ENCODE measurements around the gene NSMCE4A.
"Not testable (repeated sequence)": the region's sequence is repeated elsewhere in the genome, so short reads cannot be mapped to it uniquely, and the experiment has no call there.

The NSMCE4A gene

GRCh38 chr10:121974535-121975294 is at the start of gene NSMCE4A:
NSMCE4A (minus strand) TSS chr10:121975217; CDS start chr10:121975165, 52 bp downstream.
- DNase-seq, result peak; percentile 64 to 67

- not testable (repeated sequence) for DNase-seq
Measured at GRCh38 chr10:122023257-122023656, 48.2 kb upstream of the NSMCE4A start.

- no peak for DNase-seq
Measured at GRCh38 chr10:122022276-122022675, 47.3 kb upstream of the NSMCE4A start.

GRCh38 chr10:122021828-122022227 is 46.8 kb upstream of the NSMCE4A start:
- no peak for DNase-seq

- DNase-seq, result no peak
Measured at GRCh38 chr10:122021379-122021778, 46.4 kb upstream of the NSMCE4A start.

GRCh38 chr10:122020226-122020625 is 45.2 kb upstream of the NSMCE4A start:
- no peak for DNase-seq

GRCh38 chr10:122019414-122019975 is 44.5 kb upstream of the NSMCE4A start:
- DNase-seq, result no peak

- DNase-seq, result no peak
Measured at GRCh38 chr10:122018951-122019413, 44.0 kb upstream of the NSMCE4A start.

GRCh38 chr10:122018491-122018890 is 43.5 kb upstream of the NSMCE4A start:
- DNase-seq, result no peak

- not testable (repeated sequence) for DNase-seq
Measured at GRCh38 chr10:122017926-122018325, 42.9 kb upstream of the NSMCE4A start.

GRCh38 chr10:122014652-122015248 is 39.7 kb upstream of the NSMCE4A start:
- no peak for DNase-seq

- no peak for DNase-seq
Measured at GRCh38 chr10:122013311-122013780, 38.3 kb upstream of the NSMCE4A start.

GRCh38 chr10:122012731-122013130 is 37.7 kb upstream of the NSMCE4A start:
- no peak for DNase-seq

GRCh38 chr10:122010405-122011050 is 35.5 kb upstream of the NSMCE4A start:
- DNase-seq, result no peak

- DNase-seq, result no peak
Measured at GRCh38 chr10:122007415-122007814, 32.4 kb upstream of the NSMCE4A start.

GRCh38 chr10:122001698-122002097 is 26.7 kb upstream of the NSMCE4A start:
- DNase-seq, result no peak

GRCh38 chr10:121999301-121999700 is 24.3 kb upstream of the NSMCE4A start:
- DNase-seq, result no peak

- no peak for DNase-seq
Measured at GRCh38 chr10:121998462-121998861, 23.4 kb upstream of the NSMCE4A start.

GRCh38 chr10:121994429-121994941 is 19.5 kb upstream of the NSMCE4A start:
- no peak for DNase-seq

- DNase-seq, result not testable (repeated sequence)
Measured at GRCh38 chr10:121991727-121992126, 16.7 kb upstream of the NSMCE4A start.

- DNase-seq, result no peak
Measured at GRCh38 chr10:121990015-121990677, 15.1 kb upstream of the NSMCE4A start.
